GM18499 (cell line): ENCODE results near the gene DNAH6.
A peak's percentile ranks its signal among the peaks of the same experiment; 100 is the strongest.
"Not testable (repeated sequence)": the region's sequence is repeated elsewhere in the genome, so short reads cannot be mapped to it uniquely, and the experiment has no call there.

ENCODE experiments used
- ATAC-seq: cut with Tn5 transposase; IDR thresholded peaks from one replicate; pipeline ENCODE4 v1.9.1; 2021; ENCODE audit warnings: moderate number of reproducible peaks; ENCODE audit not compliant: insufficient read depth, unreplicated experiment

The DNAH6 gene

GRCh38 chr2:84498150-84498799 is 18.0 kb upstream of the DNAH6 start:
- no peak for ATAC-seq

GRCh38 chr2:84511024-84511423 is 5.3 kb upstream of the DNAH6 start:
- ATAC-seq = not testable (repeated sequence)

- no peak for ATAC-seq
These were observed 510 bp upstream of the DNAH6 start for GRCh38 chr2:84515788-84516187.

- ATAC-seq = peak; percentile 62
These were observed 3.1 kb downstream of the DNAH6 start for GRCh38 chr2:84519332-84519957.

GRCh38 chr2:84526562-84526961 is 10.3 kb downstream of the DNAH6 start:
- no peak for ATAC-seq

GRCh38 chr2:84527137-84528129 is 11.1 kb downstream of the DNAH6 start:
- ATAC-seq = no peak

GRCh38 chr2:84532291-84532690 is 16.0 kb downstream of the DNAH6 start:
- no peak for ATAC-seq

GRCh38 chr2:84534225-84534624 is 17.9 kb downstream of the DNAH6 start:
- ATAC-seq = no peak

GRCh38 chr2:84537251-84537650 is 21.0 kb downstream of the DNAH6 start:
- no peak for ATAC-seq

- ATAC-seq = no peak
These were observed 23.4 kb downstream of the DNAH6 start for GRCh38 chr2:84539729-84540128.

- ATAC-seq = no peak
These were observed 28.7 kb downstream of the DNAH6 start for GRCh38 chr2:84545005-84545404.

- ATAC-seq = no peak
These were observed 30.3 kb downstream of the DNAH6 start for GRCh38 chr2:84546551-84546950.

- ATAC-seq = no peak
These were observed 32.0 kb downstream of the DNAH6 start for GRCh38 chr2:84548303-84548702.

GRCh38 chr2:84550916-84551315 is 34.6 kb downstream of the DNAH6 start:
- no peak for ATAC-seq

- ATAC-seq = not testable (repeated sequence)
These were observed 35.2 kb downstream of the DNAH6 start for GRCh38 chr2:84551526-84551925.

- ATAC-seq = no peak
These were observed 39.9 kb downstream of the DNAH6 start for GRCh38 chr2:84556190-84556589.

- no peak for ATAC-seq
These were observed 43.5 kb downstream of the DNAH6 start for GRCh38 chr2:84559838-84560237.

GRCh38 chr2:84579661-84580060 is 63.4 kb downstream of the DNAH6 start:
- no peak for ATAC-seq

GRCh38 chr2:84603911-84604310 is 87.6 kb downstream of the DNAH6 start:
- no peak for ATAC-seq

GRCh38 chr2:84613082-84613481 is 96.8 kb downstream of the DNAH6 start:
- no peak for ATAC-seq

- no peak for ATAC-seq
These were observed 103.6 kb downstream of the DNAH6 start for GRCh38 chr2:84619794-84620371.
